ENCODE results near the gene POLR3E. TPM values are rescaled to one million over a fixed set of nuclear protein-coding genes. Genes with fewer than 3 reads are reported as not detected.

POLR3E gene, protein sequence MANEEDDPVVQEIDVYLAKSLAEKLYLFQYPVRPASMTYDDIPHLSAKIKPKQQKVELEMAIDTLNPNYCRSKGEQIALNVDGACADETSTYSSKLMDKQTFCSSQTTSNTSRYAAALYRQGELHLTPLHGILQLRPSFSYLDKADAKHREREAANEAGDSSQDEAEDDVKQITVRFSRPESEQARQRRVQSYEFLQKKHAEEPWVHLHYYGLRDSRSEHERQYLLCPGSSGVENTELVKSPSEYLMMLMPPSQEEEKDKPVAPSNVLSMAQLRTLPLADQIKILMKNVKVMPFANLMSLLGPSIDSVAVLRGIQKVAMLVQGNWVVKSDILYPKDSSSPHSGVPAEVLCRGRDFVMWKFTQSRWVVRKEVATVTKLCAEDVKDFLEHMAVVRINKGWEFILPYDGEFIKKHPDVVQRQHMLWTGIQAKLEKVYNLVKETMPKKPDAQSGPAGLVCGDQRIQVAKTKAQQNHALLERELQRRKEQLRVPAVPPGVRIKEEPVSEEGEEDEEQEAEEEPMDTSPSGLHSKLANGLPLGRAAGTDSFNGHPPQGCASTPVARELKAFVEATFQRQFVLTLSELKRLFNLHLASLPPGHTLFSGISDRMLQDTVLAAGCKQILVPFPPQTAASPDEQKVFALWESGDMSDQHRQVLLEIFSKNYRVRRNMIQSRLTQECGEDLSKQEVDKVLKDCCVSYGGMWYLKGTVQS
- total RNA-seq (2021) (62.2 to 73.5 TPM (median 68.0 TPM) in 3 replicates), Bru-seq, nascent RNA (percentile 78 among the genes with signal in this experiment)
- long read RNA-seq, experiment 1, transcript POLR3E-201 (21 exons, 3,697 nt) = major isoform, 74 of 129 reads
- long read RNA-seq, experiment 1, transcript POLR3E-202 (20 exons, 2,469 nt) = minor isoform, 5 of 129 reads
- long read RNA-seq, experiment 1, partial matches to known transcripts = 21 of 129 reads
- long read RNA-seq, experiment 1, other reads (novel, unspliced or antisense) = 27 of 129 reads
- long read RNA-seq, experiment 2, transcript POLR3E-201 (21 exons, 3,697 nt) = major isoform, 16 of 50 reads
- long read RNA-seq, experiment 2, partial matches to known transcripts = 18 of 50 reads
- long read RNA-seq, experiment 2, other reads (novel, unspliced or antisense) = 15 of 50 reads
- long read RNA-seq, experiment 3, transcript POLR3E-201 (21 exons, 3,697 nt) = major isoform, 6 of 26 reads
- long read RNA-seq, experiment 3, partial matches to known transcripts = 14 of 26 reads
- long read RNA-seq, experiment 3, other reads (novel, unspliced or antisense) = 5 of 26 reads

DNA sequence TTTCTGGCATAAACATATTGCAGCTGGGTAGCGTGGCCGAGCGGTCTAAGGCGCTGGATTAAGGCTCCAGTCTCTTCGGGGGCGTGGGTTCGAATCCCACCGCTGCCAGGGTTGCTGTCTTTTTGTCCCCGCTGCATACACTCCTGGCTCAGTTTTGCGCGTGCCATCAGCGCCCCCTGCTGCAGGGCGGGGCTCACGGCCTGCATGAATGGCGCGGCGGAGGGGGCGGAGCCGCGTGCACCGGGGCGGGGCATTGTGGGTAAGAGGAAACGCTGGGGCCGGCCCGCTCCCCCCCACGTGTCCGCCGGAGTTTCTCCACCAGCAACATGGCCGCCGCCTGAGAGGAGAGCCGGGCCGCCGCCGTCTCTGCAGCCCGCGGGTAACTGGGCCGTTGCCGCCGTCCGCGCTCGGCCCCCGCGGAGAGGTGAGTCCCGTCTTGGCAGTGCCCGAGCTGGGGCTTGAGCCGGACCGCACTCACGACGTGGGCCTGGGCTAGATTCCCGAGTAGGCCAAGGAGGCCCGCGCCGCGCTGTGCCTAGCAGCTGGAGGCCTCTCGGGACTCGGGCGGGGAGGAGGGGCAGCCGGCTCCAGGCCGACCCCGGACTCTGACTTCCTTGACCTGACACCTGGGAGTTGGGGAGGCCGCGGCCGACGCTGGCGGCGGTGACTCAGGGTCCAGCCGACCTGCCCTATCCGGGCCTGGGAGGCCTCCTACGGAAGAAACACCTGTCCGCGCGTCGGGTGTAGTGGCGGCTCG lies at the start of gene POLR3E:
POLR3E (plus strand) TSS at position 296 of the 757 bp plus-strand sequence. CDS start 5,560 bp downstream, outside the sequence.
- DNase-seq (ENCODE audit: low spot score) = peak; percentile 99
- peak within 1 kb of the TSS; percentile 94 for H3K4me3 Mint-ChIP-seq
- no peaks in the 10 kb centered on the region for H3K9me3 Mint-ChIP-seq
- POLR2A ChIA-PET = no interaction called here
- H3K27me3 Mint-ChIP-seq (ENCODE audit: low read depth) = no peaks in the 10 kb centered on the region
- peak; percentile 90 for ATAC-seq
- peak within 1 kb of the TSS; percentile 99 for H3K27ac Mint-ChIP-seq
- H3K36me3 Mint-ChIP-seq = peaks cover 3% of the 10 kb centered on the region; the same call in 1 of the 2 replicates
- CTCF ChIA-PET = interaction anchor here (1.1 to 1.9 kb wide), 6 partner anchors 85 to 113 kb away, joined by 3 to 8 read pairs (median 4); partner anchors contain the start of gene EEF2K
- H3K4me1 Mint-ChIP-seq = peaks cover 29% of the 10 kb centered on the region
- TF ChIP-seq TEAD1 (CRISPR knock-in tag; IDR thresholded peaks at IDR 0.05) (peak; percentile 43; the same call in 1 of the 2 replicates), EMX1 (CRISPR knock-in tag; IDR thresholded peaks at IDR 0.05) (0 out of 2 replicates have a peak, but pooled peaks have one; percentile 26), FOXP1 (CRISPR knock-in tag; IDR thresholded peaks at IDR 0.05; ENCODE audit: borderline replicate concordance) (peak; percentile 95), ZNF671 (CRISPR knock-in tag; IDR thresholded peaks at IDR 0.05) (no peak), TP53 (CRISPR knock-in tag; IDR thresholded peaks at IDR 0.05) (peak; percentile 33; the same call in 1 of the 2 replicates), ZNF317 (CRISPR knock-in tag; IDR thresholded peaks at IDR 0.05; ENCODE audit: borderline replicate concordance, low read depth) (no peak), GTF2I (CRISPR knock-in tag; conservative IDR thresholded peaks at IDR 0.05) (no peak), SMAD3 (CRISPR knock-in tag; IDR thresholded peaks at IDR 0.05; ENCODE audit: borderline replicate concordance) (peak; percentile 47; the same call in 1 of the 2 replicates), JUN (CRISPR knock-in tag; IDR thresholded peaks at IDR 0.05) (no peak; the same call in 1 of the 2 replicates), KAT7 (CRISPR knock-in tag; IDR thresholded peaks at IDR 0.05; ENCODE audit: borderline replicate concordance) (0 out of 2 replicates have a peak, but pooled peaks have one; percentile 10), TEAD4 (CRISPR knock-in tag; IDR thresholded peaks at IDR 0.05) (peak; percentile 55; the same call in 1 of the 2 replicates), NR1H2 (CRISPR knock-in tag; IDR thresholded peaks at IDR 0.05) (no peak), SP1 (CRISPR knock-in tag; conservative IDR thresholded peaks at IDR 0.05) (peak; percentile 97), NFE2L1 (CRISPR knock-in tag; IDR thresholded peaks at IDR 0.05) (peak; percentile 84), GABPB1 (CRISPR knock-in tag; IDR thresholded peaks at IDR 0.05) (peak; percentile 93), ZNF423 (CRISPR knock-in tag; IDR thresholded peaks at IDR 0.05) (no peak), ZNF232 (CRISPR knock-in tag; IDR thresholded peaks at IDR 0.05) (peak; percentile 82; the same call in 1 of the 2 replicates), ESRRA (CRISPR knock-in tag; IDR thresholded peaks at IDR 0.05; ENCODE audit: borderline replicate concordance) (peak; percentile 18; the same call in 1 of the 2 replicates)
- TF ChIP-seq, protein P1, sequence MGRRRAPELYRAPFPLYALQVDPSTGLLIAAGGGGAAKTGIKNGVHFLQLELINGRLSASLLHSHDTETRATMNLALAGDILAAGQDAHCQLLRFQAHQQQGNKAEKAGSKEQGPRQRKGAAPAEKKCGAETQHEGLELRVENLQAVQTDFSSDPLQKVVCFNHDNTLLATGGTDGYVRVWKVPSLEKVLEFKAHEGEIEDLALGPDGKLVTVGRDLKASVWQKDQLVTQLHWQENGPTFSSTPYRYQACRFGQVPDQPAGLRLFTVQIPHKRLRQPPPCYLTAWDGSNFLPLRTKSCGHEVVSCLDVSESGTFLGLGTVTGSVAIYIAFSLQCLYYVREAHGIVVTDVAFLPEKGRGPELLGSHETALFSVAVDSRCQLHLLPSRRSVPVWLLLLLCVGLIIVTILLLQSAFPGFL (CRISPR knock-in tag; IDR thresholded peaks at IDR 0.05; ENCODE audit: borderline replicate concordance) = peak; percentile 78; the same call in 1 of the 2 replicates
- TF ChIP-seq, protein P2, sequence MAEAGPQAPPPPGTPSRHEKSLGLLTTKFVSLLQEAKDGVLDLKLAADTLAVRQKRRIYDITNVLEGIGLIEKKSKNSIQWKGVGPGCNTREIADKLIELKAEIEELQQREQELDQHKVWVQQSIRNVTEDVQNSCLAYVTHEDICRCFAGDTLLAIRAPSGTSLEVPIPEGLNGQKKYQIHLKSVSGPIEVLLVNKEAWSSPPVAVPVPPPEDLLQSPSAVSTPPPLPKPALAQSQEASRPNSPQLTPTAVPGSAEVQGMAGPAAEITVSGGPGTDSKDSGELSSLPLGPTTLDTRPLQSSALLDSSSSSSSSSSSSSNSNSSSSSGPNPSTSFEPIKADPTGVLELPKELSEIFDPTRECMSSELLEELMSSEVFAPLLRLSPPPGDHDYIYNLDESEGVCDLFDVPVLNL (CRISPR knock-in tag; IDR thresholded peaks at IDR 0.05; ENCODE audit: borderline replicate concordance, low read depth) = peak; percentile 88
- TF ChIP-seq, protein P3, sequence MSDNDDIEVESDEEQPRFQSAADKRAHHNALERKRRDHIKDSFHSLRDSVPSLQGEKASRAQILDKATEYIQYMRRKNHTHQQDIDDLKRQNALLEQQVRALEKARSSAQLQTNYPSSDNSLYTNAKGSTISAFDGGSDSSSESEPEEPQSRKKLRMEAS (CRISPR knock-in tag; IDR thresholded peaks at IDR 0.05) = peak; percentile 96
- TF ChIP-seq, protein P4, sequence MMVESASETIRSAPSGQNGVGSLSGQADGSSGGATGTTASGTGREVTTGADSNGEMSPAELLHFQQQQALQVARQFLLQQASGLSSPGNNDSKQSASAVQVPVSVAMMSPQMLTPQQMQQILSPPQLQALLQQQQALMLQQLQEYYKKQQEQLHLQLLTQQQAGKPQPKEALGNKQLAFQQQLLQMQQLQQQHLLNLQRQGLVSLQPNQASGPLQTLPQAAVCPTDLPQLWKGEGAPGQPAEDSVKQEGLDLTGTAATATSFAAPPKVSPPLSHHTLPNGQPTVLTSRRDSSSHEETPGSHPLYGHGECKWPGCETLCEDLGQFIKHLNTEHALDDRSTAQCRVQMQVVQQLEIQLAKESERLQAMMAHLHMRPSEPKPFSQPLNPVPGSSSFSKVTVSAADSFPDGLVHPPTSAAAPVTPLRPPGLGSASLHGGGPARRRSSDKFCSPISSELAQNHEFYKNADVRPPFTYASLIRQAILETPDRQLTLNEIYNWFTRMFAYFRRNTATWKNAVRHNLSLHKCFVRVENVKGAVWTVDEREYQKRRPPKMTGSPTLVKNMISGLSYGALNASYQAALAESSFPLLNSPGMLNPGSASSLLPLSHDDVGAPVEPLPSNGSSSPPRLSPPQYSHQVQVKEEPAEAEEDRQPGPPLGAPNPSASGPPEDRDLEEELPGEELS (CRISPR knock-in tag; IDR thresholded peaks at IDR 0.05) = no peak
- TF ChIP-seq, protein P5, sequence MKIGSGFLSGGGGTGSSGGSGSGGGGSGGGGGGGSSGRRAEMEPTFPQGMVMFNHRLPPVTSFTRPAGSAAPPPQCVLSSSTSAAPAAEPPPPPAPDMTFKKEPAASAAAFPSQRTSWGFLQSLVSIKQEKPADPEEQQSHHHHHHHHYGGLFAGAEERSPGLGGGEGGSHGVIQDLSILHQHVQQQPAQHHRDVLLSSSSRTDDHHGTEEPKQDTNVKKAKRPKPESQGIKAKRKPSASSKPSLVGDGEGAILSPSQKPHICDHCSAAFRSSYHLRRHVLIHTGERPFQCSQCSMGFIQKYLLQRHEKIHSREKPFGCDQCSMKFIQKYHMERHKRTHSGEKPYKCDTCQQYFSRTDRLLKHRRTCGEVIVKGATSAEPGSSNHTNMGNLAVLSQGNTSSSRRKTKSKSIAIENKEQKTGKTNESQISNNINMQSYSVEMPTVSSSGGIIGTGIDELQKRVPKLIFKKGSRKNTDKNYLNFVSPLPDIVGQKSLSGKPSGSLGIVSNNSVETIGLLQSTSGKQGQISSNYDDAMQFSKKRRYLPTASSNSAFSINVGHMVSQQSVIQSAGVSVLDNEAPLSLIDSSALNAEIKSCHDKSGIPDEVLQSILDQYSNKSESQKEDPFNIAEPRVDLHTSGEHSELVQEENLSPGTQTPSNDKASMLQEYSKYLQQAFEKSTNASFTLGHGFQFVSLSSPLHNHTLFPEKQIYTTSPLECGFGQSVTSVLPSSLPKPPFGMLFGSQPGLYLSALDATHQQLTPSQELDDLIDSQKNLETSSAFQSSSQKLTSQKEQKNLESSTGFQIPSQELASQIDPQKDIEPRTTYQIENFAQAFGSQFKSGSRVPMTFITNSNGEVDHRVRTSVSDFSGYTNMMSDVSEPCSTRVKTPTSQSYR (CRISPR knock-in tag; IDR thresholded peaks at IDR 0.05) = 0 out of 2 replicates have a peak, but pooled peaks have one; percentile 26
- TF ChIP-seq, protein P6, sequence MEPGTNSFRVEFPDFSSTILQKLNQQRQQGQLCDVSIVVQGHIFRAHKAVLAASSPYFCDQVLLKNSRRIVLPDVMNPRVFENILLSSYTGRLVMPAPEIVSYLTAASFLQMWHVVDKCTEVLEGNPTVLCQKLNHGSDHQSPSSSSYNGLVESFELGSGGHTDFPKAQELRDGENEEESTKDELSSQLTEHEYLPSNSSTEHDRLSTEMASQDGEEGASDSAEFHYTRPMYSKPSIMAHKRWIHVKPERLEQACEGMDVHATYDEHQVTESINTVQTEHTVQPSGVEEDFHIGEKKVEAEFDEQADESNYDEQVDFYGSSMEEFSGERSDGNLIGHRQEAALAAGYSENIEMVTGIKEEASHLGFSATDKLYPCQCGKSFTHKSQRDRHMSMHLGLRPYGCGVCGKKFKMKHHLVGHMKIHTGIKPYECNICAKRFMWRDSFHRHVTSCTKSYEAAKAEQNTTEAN (CRISPR knock-in tag; IDR thresholded peaks at IDR 0.05) = peak; percentile 96

Data from WTC11 (cell line).